ENCODE results near the gene GART. TPM values are rescaled to one million over a fixed set of nuclear protein-coding genes. Genes with fewer than 3 reads are reported as not detected.

Gene GART
- total and polyA plus RNA-seq, 2 experiments from 2014 or later = 54.6 to 61.8 TPM

DNA sequence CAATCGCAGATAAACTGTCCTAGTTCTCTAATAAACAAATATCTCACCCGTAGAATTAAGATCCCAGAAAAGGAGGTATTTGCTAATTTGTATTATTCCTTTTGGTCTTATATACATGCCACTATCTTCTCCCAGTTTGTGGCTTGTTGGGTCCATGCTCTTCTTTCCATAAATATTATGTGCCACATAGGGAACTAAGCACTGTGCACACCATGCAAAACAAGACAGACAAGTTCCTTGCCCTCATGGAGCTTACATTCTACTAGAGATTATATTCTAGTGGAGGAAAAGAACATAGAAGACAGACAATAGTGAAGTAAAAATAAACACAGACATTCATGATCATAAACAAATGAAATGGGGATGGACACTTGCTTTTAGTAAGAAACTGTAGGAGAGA lies 4.7 kb downstream of the GART start:
- H3K9me2 ChIP-seq (ENCODE audit: insufficient read depth) = no peaks in the 10 kb centered on the region
- H2AFZ ChIP-seq = no peak overlapping the region
- 94 to 97% methylated on average over 2 of the region's 2 CpGs for WGBS, 2 experiments (ENCODE audit: low coverage in 1 of 2, low lambda C conversion rate in 2 of 2, missing lambda C conversion rate in 2 of 2)
- no peaks in the 10 kb centered on the region for H4K20me1 ChIP-seq (ENCODE audit: insufficient read depth)
- DNase-seq = no peak
- peaks cover 58% of the 10 kb centered on the region for H3K36me3 ChIP-seq (ENCODE audit: low read depth)
- in situ Hi-C loops (cut with MboI) = no loop called here
- no peaks in the 10 kb centered on the region for H3K27me3 ChIP-seq (replicated peaks; ENCODE audit: insufficient read depth)
- H3K79me2 ChIP-seq (ENCODE audit: insufficient read depth) = peaks cover 77% of the 10 kb centered on the region
- H3K4me3 ChIP-seq = no peak overlapping the region
- H3F3A ChIP-seq (ENCODE audit: insufficient read depth) = peaks cover 8% of the 10 kb centered on the region; the same call in 1 of the 2 replicates
- H3K4me2 ChIP-seq (ENCODE audit: unreplicated experiment) = no peak overlapping the region
- H3K9me3 ChIP-seq (ENCODE audit: low read depth) = no peaks in the 10 kb centered on the region
- TF ChIP-seq EZH2 (IDR thresholded peaks at IDR 0.05; ENCODE audit: insufficient read depth, poor library complexity, severe bottlenecking) = no peak
- no peak for TF ChIP-seq EZH2phosphoT487 (IDR thresholded peaks at IDR 0.05; ENCODE audit: insufficient read depth, low read depth)
- H3K27ac ChIP-seq = no peak overlapping the region
- no peak overlapping the region for H3K9ac ChIP-seq
- peaks cover 16% of the 10 kb centered on the region; the same call in 1 of the 2 replicates for H3K4me1 ChIP-seq (ENCODE audit: insufficient read depth)

DNA sequence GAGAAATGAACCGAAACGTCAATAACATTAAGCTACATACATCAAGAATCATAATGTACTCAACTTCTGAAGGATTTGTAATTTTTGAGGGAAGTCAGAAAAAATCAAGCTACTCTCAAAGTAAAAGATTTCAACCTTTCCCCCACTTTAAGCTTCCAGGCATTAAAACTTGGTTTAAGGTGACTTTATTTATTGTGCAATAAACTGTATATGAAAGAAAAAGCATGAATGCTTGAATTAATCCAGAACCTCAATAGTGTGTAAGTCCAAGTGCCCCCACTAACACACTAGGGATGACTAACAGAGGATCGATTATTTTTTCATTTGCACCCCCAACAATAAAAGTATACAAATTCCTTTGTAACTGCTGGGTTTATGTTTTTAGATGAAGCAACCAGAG lies 10.9 kb downstream of the GART start:
- Histone ChIP-seq H3K36me3 (ENCODE audit: low read depth) (peaks cover 88% of the 10 kb centered on the region), H3F3A (ENCODE audit: insufficient read depth) (no peaks in the 10 kb centered on the region), H2AFZ (no peak overlapping the region), H3K27me3 (replicated peaks; ENCODE audit: insufficient read depth) (no peaks in the 10 kb centered on the region), H3K4me2 (ENCODE audit: unreplicated experiment) (no peak overlapping the region), H3K9ac (no peak overlapping the region), H3K4me1 (ENCODE audit: insufficient read depth) (no peaks in the 10 kb centered on the region), H3K4me3 (no peak overlapping the region), H3K79me2 (ENCODE audit: insufficient read depth) (peaks cover 19% of the 10 kb centered on the region), H3K9me3 (ENCODE audit: low read depth) (no peaks in the 10 kb centered on the region), H3K9me2 (ENCODE audit: insufficient read depth) (no peaks in the 10 kb centered on the region), H3K27ac (no peak overlapping the region), H4K20me1 (ENCODE audit: insufficient read depth) (no peaks in the 10 kb centered on the region)
- TF ChIP-seq EZH2 (IDR thresholded peaks at IDR 0.05; ENCODE audit: insufficient read depth, poor library complexity, severe bottlenecking) (no peak), EZH2phosphoT487 (IDR thresholded peaks at IDR 0.05; ENCODE audit: insufficient read depth, low read depth) (no peak)
- 95 to 96% methylated on average over 3 of the region's 3 CpGs for WGBS, 2 experiments (ENCODE audit: low coverage in 1 of 2, low lambda C conversion rate in 2 of 2, missing lambda C conversion rate in 2 of 2)
- DNase-seq = no peak
- in situ Hi-C loops (cut with MboI) = no loop called here

DNA sequence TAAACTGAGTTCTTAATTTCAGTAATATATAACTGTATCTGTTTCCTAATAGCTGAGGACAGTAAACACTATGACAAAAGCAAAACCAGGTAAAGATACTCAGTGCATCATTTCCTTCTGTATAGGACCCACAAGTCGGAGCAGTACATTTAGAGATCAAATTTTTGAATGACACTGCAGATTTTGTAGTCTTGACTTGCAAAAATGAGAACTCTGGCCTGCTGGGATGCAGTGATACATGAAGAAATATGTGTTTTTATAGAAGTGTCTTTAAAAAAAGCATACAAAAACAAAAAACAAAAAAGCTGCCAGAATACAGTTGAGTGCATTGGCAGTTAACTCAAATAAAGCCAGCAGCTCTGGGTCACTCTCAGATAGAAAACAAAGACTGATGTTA lies 19.0 kb downstream of the GART start:
- WGBS, 2 experiments (ENCODE audit: low coverage in 1 of 2, low lambda C conversion rate in 2 of 2, missing lambda C conversion rate in 2 of 2) = 98 to 100% methylated on average over 1 of the region's 1 CpG
- in situ Hi-C loops (cut with MboI) = no loop called here
- Histone ChIP-seq H3K4me3 (no peak overlapping the region), H3K9me2 (ENCODE audit: insufficient read depth) (no peaks in the 10 kb centered on the region), H3K36me3 (ENCODE audit: low read depth) (peaks cover 35% of the 10 kb centered on the region), H3F3A (ENCODE audit: insufficient read depth) (no peaks in the 10 kb centered on the region), H3K4me2 (ENCODE audit: unreplicated experiment) (no peak overlapping the region), H3K27ac (no peak overlapping the region), H3K9me3 (ENCODE audit: low read depth) (no peaks in the 10 kb centered on the region), H3K9ac (no peak overlapping the region), H2AFZ (no peak overlapping the region), H3K4me1 (ENCODE audit: insufficient read depth) (no peaks in the 10 kb centered on the region), H3K27me3 (replicated peaks; ENCODE audit: insufficient read depth) (no peaks in the 10 kb centered on the region), H4K20me1 (ENCODE audit: insufficient read depth) (no peaks in the 10 kb centered on the region), H3K79me2 (ENCODE audit: insufficient read depth) (no peaks in the 10 kb centered on the region)
- DNase-seq = no peak
- TF ChIP-seq EZH2 (IDR thresholded peaks at IDR 0.05; ENCODE audit: insufficient read depth, poor library complexity, severe bottlenecking) (no peak), EZH2phosphoT487 (IDR thresholded peaks at IDR 0.05; ENCODE audit: insufficient read depth, low read depth) (no peak)

DNA sequence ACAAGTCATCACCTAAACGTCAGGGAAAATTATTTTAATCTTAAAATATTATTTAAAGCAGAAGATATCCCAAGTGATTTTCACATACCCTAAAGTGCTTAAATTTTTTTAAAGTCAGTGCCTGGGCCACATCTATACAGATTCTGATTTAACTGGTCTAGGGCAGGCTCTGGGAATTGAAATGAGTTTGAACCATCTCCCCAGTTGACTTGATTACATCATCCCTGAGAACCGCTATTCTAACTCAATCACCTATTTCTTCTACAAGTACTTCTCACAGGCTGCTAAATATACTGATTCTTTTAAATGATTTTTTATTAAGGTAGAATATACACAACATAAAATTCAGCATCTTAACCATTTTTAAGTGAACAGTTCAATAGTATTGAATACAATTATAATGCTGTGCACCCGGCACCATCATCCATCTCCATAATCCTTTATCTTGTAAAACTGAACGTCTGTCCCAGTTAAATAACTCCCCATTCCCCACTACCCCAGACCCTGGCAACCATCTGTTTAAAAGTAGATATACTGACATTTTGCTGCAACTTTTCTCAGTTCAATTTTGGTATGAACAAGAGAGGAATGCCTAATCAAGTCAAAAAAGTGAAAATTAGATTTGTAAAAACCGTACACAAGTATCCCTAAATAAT lies 19.5 kb downstream of the GART start:
- no peaks in the 10 kb centered on the region for H3K9me2 ChIP-seq (ENCODE audit: insufficient read depth)
- WGBS, 2 experiments (ENCODE audit: low coverage in 1 of 2, low lambda C conversion rate in 2 of 2, missing lambda C conversion rate in 2 of 2) = 78 to 79% methylated on average over 5 of the region's 5 CpGs
- H3K27ac ChIP-seq = no peak overlapping the region
- no peak for TF ChIP-seq EZH2 (IDR thresholded peaks at IDR 0.05; ENCODE audit: insufficient read depth, poor library complexity, severe bottlenecking)
- H3K4me2 ChIP-seq (ENCODE audit: unreplicated experiment) = no peak overlapping the region
- H2AFZ ChIP-seq = no peak overlapping the region
- H3K79me2 ChIP-seq (ENCODE audit: insufficient read depth) = no peaks in the 10 kb centered on the region
- H3K4me3 ChIP-seq = no peak overlapping the region
- H3K27me3 ChIP-seq (replicated peaks; ENCODE audit: insufficient read depth) = no peaks in the 10 kb centered on the region
- peaks cover 35% of the 10 kb centered on the region for H3K36me3 ChIP-seq (ENCODE audit: low read depth)
- H4K20me1 ChIP-seq (ENCODE audit: insufficient read depth) = no peaks in the 10 kb centered on the region
- H3K9me3 ChIP-seq (ENCODE audit: low read depth) = no peaks in the 10 kb centered on the region
- no peaks in the 10 kb centered on the region for H3F3A ChIP-seq (ENCODE audit: insufficient read depth)
- H3K4me1 ChIP-seq (ENCODE audit: insufficient read depth) = no peaks in the 10 kb centered on the region
- DNase-seq = no peak
- in situ Hi-C loops (cut with MboI) = no loop called here
- H3K9ac ChIP-seq = no peak overlapping the region

All from GM23248 (cell line).